T-helper 2 cell treated with Interferon-gamma antibody and Interleukin-4, amounts not matched to agents 5 μg/mL and 100 μg/mL, for 36 hours (primary cell): ENCODE measurements around the gene PTGFRN.

Source experiments
- DNase-seq: peaks from one replicate; pipeline ENCODE4 v3.0.0; 2021; ENCODE audit warnings: low spot score
- H3K27ac Mint-ChIP-seq: one replicate; pipeline ENCODE4 v1.8.0; 2021; ENCODE audit warnings: mild to moderate bottlenecking, mixed read lengths
- H3K27me3 Mint-ChIP-seq: one replicate; pipeline ENCODE4 v1.8.0; 2021; ENCODE audit warnings: low read depth, mixed read lengths
- H3K36me3 Mint-ChIP-seq: one replicate; pipeline ENCODE4 v1.8.0; 2021; ENCODE audit warnings: low read depth, mixed read lengths
- H3K4me1 Mint-ChIP-seq: one replicate; pipeline ENCODE4 v1.8.0; 2021; ENCODE audit warnings: low read depth, mixed read lengths
- H3K4me3 Mint-ChIP-seq: one replicate; pipeline ENCODE4 v1.8.0; 2022; ENCODE audit warnings: mild to moderate bottlenecking, moderate library complexity, mixed read lengths
- H3K9me3 Mint-ChIP-seq: one replicate; pipeline ENCODE4 v1.8.0; 2021; ENCODE audit warnings: mixed read lengths

PTGFRN gene

GRCh38 chr1:117009132-117009531 lies 99.4 kb downstream of the PTGFRN start:
- H3K9me3 Mint-ChIP-seq, result no peaks in the 10 kb centered on the region
- peak overlapping the region; percentile 63 for H3K4me3 Mint-ChIP-seq
- peaks cover 28% of the 10 kb centered on the region for H3K4me1 Mint-ChIP-seq
- H3K36me3 Mint-ChIP-seq, result no peaks in the 10 kb centered on the region
- H3K27me3 Mint-ChIP-seq, result peaks cover 4% of the 10 kb centered on the region
- H3K27ac Mint-ChIP-seq, result peak overlapping the region; percentile 70
- DNase-seq, result no peak

DNA sequence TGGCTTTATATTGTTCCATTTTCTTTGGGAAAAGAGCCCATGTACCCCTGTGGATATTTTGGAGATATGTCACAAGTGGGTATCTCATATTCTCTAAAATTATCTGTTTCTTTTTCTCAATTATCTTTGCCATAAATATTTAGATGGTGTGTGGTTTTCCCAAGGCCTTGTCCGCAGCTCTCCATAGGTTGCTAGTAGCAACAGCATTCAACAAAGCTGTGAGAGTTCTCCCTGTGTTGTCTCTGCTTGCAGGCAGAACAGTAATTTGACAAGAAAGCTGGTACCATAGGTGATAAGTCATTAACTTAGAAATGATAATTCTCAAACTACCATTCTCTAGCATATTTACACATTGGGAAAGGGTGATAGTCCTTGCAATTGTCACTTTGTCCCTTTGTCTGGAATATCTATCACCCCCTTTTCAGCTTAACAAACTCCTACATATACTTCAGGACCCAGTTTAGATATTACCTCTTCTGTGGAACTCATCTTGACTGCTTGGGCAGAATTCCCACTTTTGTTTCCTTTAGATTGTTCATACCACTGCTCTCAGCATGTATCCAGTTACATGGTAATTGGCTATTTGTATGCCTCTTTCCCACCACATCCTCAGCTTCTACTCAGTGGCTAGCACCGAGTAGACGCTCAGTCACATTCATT lies 100.7 kb downstream of the PTGFRN start:
- Mint-ChIP-seq H3K4me3 (no peak overlapping the region), H3K9me3 (no peaks in the 10 kb centered on the region), H3K4me1 (peaks cover 30% of the 10 kb centered on the region), H3K27me3 (peaks cover 1% of the 10 kb centered on the region), H3K36me3 (no peaks in the 10 kb centered on the region), H3K27ac (no peak overlapping the region)
- no peak for DNase-seq

- Mint-ChIP-seq H3K4me1 (peaks cover 30% of the 10 kb centered on the region), H3K4me3 (no peak overlapping the region), H3K27ac (no peak overlapping the region), H3K36me3 (no peaks in the 10 kb centered on the region), H3K27me3 (no peaks in the 10 kb centered on the region), H3K9me3 (no peaks in the 10 kb centered on the region)
- DNase-seq, result no peak
These were observed 101.6 kb downstream of the PTGFRN start for GRCh38 chr1:117011334-117011733.

DNA sequence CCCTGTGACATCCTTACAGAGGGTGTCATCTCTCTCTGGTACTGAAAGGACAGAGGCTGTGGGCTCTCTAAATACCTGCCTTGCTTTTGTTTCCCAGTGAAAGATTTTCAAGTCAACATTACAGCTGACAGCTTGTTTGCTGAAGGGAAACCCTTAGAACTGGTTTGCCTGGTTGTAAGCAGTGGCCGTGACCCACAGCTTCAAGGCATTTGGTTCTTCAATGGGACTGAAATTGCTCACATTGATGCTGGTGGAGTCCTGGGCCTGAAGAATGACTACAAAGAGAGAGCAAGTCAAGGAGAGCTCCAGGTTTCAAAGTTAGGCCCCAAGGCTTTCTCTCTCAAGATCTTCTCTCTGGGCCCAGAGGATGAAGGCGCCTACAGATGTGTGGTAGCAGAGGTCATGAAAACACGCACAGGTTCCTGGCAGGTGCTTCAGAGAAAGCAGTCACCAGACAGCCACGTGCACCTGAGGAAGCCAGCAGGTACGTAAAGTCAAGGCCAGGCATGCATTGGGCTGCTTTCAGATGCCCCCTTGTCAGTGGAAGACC lies 103.7 kb downstream of the PTGFRN start:
- no peak overlapping the region for H3K4me3 Mint-ChIP-seq

GRCh38 chr1:117014209-117014608 lies 104.5 kb downstream of the PTGFRN start:
- Mint-ChIP-seq H3K27ac (no peak overlapping the region), H3K36me3 (no peaks in the 10 kb centered on the region), H3K27me3 (no peaks in the 10 kb centered on the region), H3K4me3 (no peak overlapping the region), H3K9me3 (no peaks in the 10 kb centered on the region), H3K4me1 (peaks cover 18% of the 10 kb centered on the region)
- DNase-seq, result no peak

More for the DNA sequence above, 103.7 kb downstream of the PTGFRN start:
- no peaks in the 10 kb centered on the region for H3K27me3 Mint-ChIP-seq
- H3K36me3 Mint-ChIP-seq, result no peaks in the 10 kb centered on the region
- H3K4me1 Mint-ChIP-seq, result peaks cover 25% of the 10 kb centered on the region
- DNase-seq, result no peak
- H3K27ac Mint-ChIP-seq, result no peak overlapping the region
- H3K9me3 Mint-ChIP-seq, result no peaks in the 10 kb centered on the region

GRCh38 chr1:117015724-117016123 lies 106.0 kb downstream of the PTGFRN start:
- peaks cover 10% of the 10 kb centered on the region for H3K4me1 Mint-ChIP-seq
- no peaks in the 10 kb centered on the region for H3K27me3 Mint-ChIP-seq
- DNase-seq, result no peak
- H3K36me3 Mint-ChIP-seq, result no peaks in the 10 kb centered on the region
- no peak overlapping the region for H3K4me3 Mint-ChIP-seq
- no peak overlapping the region for H3K27ac Mint-ChIP-seq
- H3K9me3 Mint-ChIP-seq, result no peaks in the 10 kb centered on the region

GRCh38 chr1:117017062-117017461 lies 107.3 kb downstream of the PTGFRN start:
- no peak for DNase-seq
- no peaks in the 10 kb centered on the region for H3K27me3 Mint-ChIP-seq
- H3K4me1 Mint-ChIP-seq, result peaks cover 8% of the 10 kb centered on the region
- H3K4me3 Mint-ChIP-seq, result no peak overlapping the region
- no peaks in the 10 kb centered on the region for H3K9me3 Mint-ChIP-seq
- H3K36me3 Mint-ChIP-seq, result no peaks in the 10 kb centered on the region
- no peak overlapping the region for H3K27ac Mint-ChIP-seq

- DNase-seq, result no peak
- Mint-ChIP-seq H3K4me1 (peaks cover 8% of the 10 kb centered on the region), H3K27ac (no peak overlapping the region), H3K27me3 (no peaks in the 10 kb centered on the region), H3K9me3 (no peaks in the 10 kb centered on the region), H3K4me3 (no peak overlapping the region), H3K36me3 (no peaks in the 10 kb centered on the region)
These were observed 107.9 kb downstream of the PTGFRN start for GRCh38 chr1:117017648-117018047.

- Mint-ChIP-seq H3K4me1 (no peaks in the 10 kb centered on the region), H3K9me3 (no peaks in the 10 kb centered on the region), H3K4me3 (no peak overlapping the region), H3K27me3 (no peaks in the 10 kb centered on the region), H3K36me3 (no peaks in the 10 kb centered on the region), H3K27ac (no peak overlapping the region)
- DNase-seq, result no peak
These were observed 110.9 kb downstream of the PTGFRN start for GRCh38 chr1:117020526-117021156.

GRCh38 chr1:117022114-117022513 lies 112.4 kb downstream of the PTGFRN start:
- Mint-ChIP-seq H3K4me3 (no peak overlapping the region), H3K9me3 (no peaks in the 10 kb centered on the region), H3K36me3 (no peaks in the 10 kb centered on the region), H3K4me1 (no peaks in the 10 kb centered on the region), H3K27me3 (no peaks in the 10 kb centered on the region), H3K27ac (no peak overlapping the region)
- DNase-seq, result no peak

- H3K27me3 Mint-ChIP-seq, result no peaks in the 10 kb centered on the region
- H3K4me3 Mint-ChIP-seq, result no peak overlapping the region
- no peak for DNase-seq
- no peaks in the 10 kb centered on the region for H3K36me3 Mint-ChIP-seq
- peaks cover 3% of the 10 kb centered on the region for H3K4me1 Mint-ChIP-seq
- H3K9me3 Mint-ChIP-seq, result no peaks in the 10 kb centered on the region
- no peak overlapping the region for H3K27ac Mint-ChIP-seq
These were observed 115.9 kb downstream of the PTGFRN start for GRCh38 chr1:117025568-117025967.

DNA sequence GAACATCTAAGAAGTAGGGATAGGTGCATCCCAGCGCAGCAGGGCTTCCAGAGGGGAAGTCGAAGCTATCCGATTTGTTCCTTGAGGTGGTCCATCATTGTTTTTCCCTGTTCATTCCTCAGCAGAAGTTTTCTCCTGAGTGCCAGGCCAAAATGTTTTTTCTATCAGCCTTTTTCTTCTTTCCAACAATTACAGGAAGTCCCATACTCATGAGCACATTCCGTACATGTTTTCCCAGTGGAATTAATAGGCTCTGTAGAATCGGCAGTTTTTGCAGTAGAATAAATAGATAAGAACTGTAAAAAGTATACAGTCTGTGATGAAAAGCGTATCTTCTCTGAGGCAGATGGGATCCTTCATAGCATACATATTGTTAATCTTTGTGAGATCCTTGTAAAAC lies 116.6 kb downstream of the PTGFRN start:
- no peak overlapping the region for H3K27ac Mint-ChIP-seq
- no peak overlapping the region for H3K4me3 Mint-ChIP-seq
- H3K9me3 Mint-ChIP-seq, result no peaks in the 10 kb centered on the region
- no peaks in the 10 kb centered on the region for H3K27me3 Mint-ChIP-seq
- peaks cover 3% of the 10 kb centered on the region for H3K4me1 Mint-ChIP-seq
- DNase-seq, result no peak
- H3K36me3 Mint-ChIP-seq, result no peaks in the 10 kb centered on the region

GRCh38 chr1:117029685-117030084 lies 120.0 kb downstream of the PTGFRN start:
- Mint-ChIP-seq H3K4me1 (peaks cover 3% of the 10 kb centered on the region), H3K27ac (no peak overlapping the region), H3K27me3 (no peaks in the 10 kb centered on the region), H3K4me3 (no peak overlapping the region), H3K36me3 (no peaks in the 10 kb centered on the region), H3K9me3 (no peaks in the 10 kb centered on the region)
- DNase-seq, result no peak

DNA sequence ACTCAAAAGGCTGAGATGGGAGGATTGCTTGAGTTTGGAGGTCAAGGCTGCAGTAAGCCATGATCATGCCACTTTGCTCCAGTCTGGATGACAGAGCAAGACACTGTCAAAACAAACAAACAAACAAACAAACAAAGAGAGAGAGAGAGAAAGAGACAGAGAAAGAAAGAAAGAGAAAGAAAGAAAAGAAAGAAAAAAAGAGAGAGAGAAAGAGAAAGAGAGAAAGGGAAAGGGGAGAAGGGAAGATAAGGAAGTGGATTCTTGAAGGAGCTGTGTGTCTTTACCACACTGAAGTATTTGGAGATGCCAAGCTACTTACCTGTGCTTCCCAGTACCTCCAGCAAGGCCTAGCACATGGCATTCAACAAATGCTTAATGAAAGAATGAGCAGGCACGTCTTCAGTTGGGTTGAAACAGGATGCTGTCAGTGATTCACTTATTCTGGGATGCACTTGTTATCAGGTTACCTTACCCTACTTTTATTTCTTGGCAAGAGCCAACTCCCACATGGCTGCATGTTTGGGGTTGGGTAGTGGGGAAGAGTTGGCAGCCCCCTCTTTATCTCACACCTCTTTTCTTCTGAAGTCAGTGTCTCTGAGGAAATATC lies 120.7 kb downstream of the PTGFRN start:
- no peak for DNase-seq
- H3K4me3 Mint-ChIP-seq, result no peak overlapping the region
- H3K9me3 Mint-ChIP-seq, result no peaks in the 10 kb centered on the region
- H3K4me1 Mint-ChIP-seq, result peaks cover 3% of the 10 kb centered on the region
- H3K36me3 Mint-ChIP-seq, result no peaks in the 10 kb centered on the region
- H3K27ac Mint-ChIP-seq, result no peak overlapping the region
- no peaks in the 10 kb centered on the region for H3K27me3 Mint-ChIP-seq
